Peyer's patch (tissue), 4 donors: ENCODE results near the gene XKR7.

Experiments used
- CTCF ChIP-seq, 6 experiments: fragments of 450-650 bp in 4 of 6; fragments of 200-600 bp in 2 of 6; sonication (generic) in 1 of 6; IDR thresholded peaks; one replicate each; pipeline ENCODE4 v1.5.1; 2017 to 2019; ENCODE audit warnings: antibody characterized with exemption in 6 of 6, mild to moderate bottlenecking in 3 of 6, moderate library complexity in 1 of 6
- POLR2A ChIP-seq, 2 donors: fragments of 450-650 bp; IDR thresholded peaks; one replicate each; pipeline ENCODE4 v1.5.1; 2017; ENCODE audit warnings: antibody characterized with exemption in 2 of 2, mild to moderate bottlenecking in 2 of 2, moderate library complexity in 2 of 2

DNA sequence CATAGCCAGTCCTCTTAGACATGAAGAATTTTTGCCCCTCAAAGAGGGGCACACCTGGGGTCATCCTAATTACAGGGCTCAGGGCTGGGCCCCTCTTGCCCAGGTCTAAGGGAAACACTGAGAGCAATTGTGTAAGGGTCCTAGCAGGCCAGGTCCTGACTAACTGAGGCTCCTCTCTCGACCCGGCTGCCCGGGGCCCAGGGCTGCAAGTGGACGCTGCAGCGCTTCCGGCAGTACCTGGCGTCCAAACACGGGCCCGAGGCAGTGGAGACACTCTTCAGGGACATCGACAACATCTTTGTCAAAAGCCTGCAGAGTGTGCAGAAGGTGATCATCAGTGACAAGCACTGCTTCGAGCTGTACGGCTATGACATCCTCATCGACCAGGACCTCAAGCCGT is 33.5 kb upstream of the XKR7 start:
- TF ChIP-seq CTCF (IDR thresholded peaks at IDR 0.05) (no peak), POLR2A (IDR thresholded peaks at IDR 0.05) (no peak)
